ENCODE results near the gene SNCB. TPM values are rescaled to one million over a fixed set of nuclear protein-coding genes. Genes with fewer than 3 reads are reported as not detected.

Gene SNCB
- total and polyA plus RNA-seq, 4 donors: 0.02 TPM; not detected in 3

GRCh38 chr5:176588297-176588696, 42.0 kb downstream of the SNCB start:
- Histone ChIP-seq H3K4me3 (no peak overlapping the region), H3K36me3 (ENCODE audit: control insufficient read depth in 4 of 4, insufficient read depth in 4 of 4, low read length in 4 of 4) (no peaks in the 10 kb centered on the region), H3K9ac (ENCODE audit: insufficient read depth in 1 of 2, low read length in 2 of 2) (no peak overlapping the region), H3K27ac (ENCODE audit: low read depth in 1 of 2, low read length in 1 of 2) (no peak overlapping the region), H3K4me1 (ENCODE audit: control insufficient read depth in 5 of 5, insufficient read depth in 5 of 5, low read length in 5 of 5) (no peaks in the 10 kb centered on the region), H3K9me3 (ENCODE audit: control insufficient read depth in 4 of 4, insufficient read depth in 3 of 4, low read length in 3 of 4) (peaks cover 0 to 25% (median 7%) of the 10 kb centered on the region in 4 donors), H3K27me3 (ENCODE audit: control insufficient read depth in 3 of 3, insufficient read depth in 3 of 3, low read length in 2 of 3) (no peaks in the 10 kb centered on the region)
- no peak for ATAC-seq (ENCODE audit: insufficient read depth, low FRiP score)
- no peak for TF ChIP-seq CTCF (IDR thresholded peaks at IDR 0.05; ENCODE audit: control extremely low read depth, extremely low read depth)
- no peak for DNase-seq

- WGBS, 2 donors: 90 to 95% methylated on average over 7 of the region's 7 CpGs
- ATAC-seq (ENCODE audit: insufficient read depth, low FRiP score): no peak
Measured at GRCh38 chr5:176587398-176587797, 42.9 kb downstream of the SNCB start.

GRCh38 chr5:176583076-176583475, 47.3 kb downstream of the SNCB start:
- H3K9me3 ChIP-seq (ENCODE audit: control insufficient read depth in 4 of 4, insufficient read depth in 3 of 4, low read length in 3 of 4): peaks cover 0 to 21% (median 7%) of the 10 kb centered on the region in 4 donors
- DNase-seq (no peak), ATAC-seq (ENCODE audit: insufficient read depth, low FRiP score) (no peak)
- no peaks in the 10 kb centered on the region for H3K27me3 ChIP-seq (ENCODE audit: control insufficient read depth in 3 of 3, insufficient read depth in 3 of 3, low read length in 2 of 3)
- H3K4me1 ChIP-seq (ENCODE audit: control insufficient read depth in 5 of 5, insufficient read depth in 5 of 5, low read length in 5 of 5): no peaks in the 10 kb centered on the region
- no peak for TF ChIP-seq CTCF (IDR thresholded peaks at IDR 0.05; ENCODE audit: control extremely low read depth, extremely low read depth)
- no peak overlapping the region for H3K27ac ChIP-seq (ENCODE audit: low read depth in 1 of 2, low read length in 1 of 2)
- no peaks in the 10 kb centered on the region for H3K36me3 ChIP-seq (ENCODE audit: control insufficient read depth in 4 of 4, insufficient read depth in 4 of 4, low read length in 4 of 4)
- H3K9ac ChIP-seq (ENCODE audit: insufficient read depth in 1 of 2, low read length in 2 of 2): no peak overlapping the region
- no peak overlapping the region for H3K4me3 ChIP-seq
- WGBS, 2 donors: 80 to 84% methylated on average over 4 of the region's 4 CpGs

More at GRCh38 chr5:176587398-176587797, 42.9 kb downstream of the SNCB start:
- Histone ChIP-seq H3K9me3 (ENCODE audit: control insufficient read depth in 4 of 4, insufficient read depth in 3 of 4, low read length in 3 of 4) (peaks cover 0 to 23% (median 7%) of the 10 kb centered on the region in 4 donors), H3K4me1 (ENCODE audit: control insufficient read depth in 5 of 5, insufficient read depth in 5 of 5, low read length in 5 of 5) (no peaks in the 10 kb centered on the region), H3K9ac (ENCODE audit: insufficient read depth in 1 of 2, low read length in 2 of 2) (no peak overlapping the region), H3K36me3 (ENCODE audit: control insufficient read depth in 4 of 4, insufficient read depth in 4 of 4, low read length in 4 of 4) (no peaks in the 10 kb centered on the region), H3K4me3 (no peak overlapping the region), H3K27ac (ENCODE audit: low read depth in 1 of 2, low read length in 1 of 2) (no peak overlapping the region), H3K27me3 (ENCODE audit: control insufficient read depth in 3 of 3, insufficient read depth in 3 of 3, low read length in 2 of 3) (no peaks in the 10 kb centered on the region)
- no peak for TF ChIP-seq CTCF (IDR thresholded peaks at IDR 0.05; ENCODE audit: control extremely low read depth, extremely low read depth)
- DNase-seq: no peak

- no peaks in the 10 kb centered on the region for H3K27me3 ChIP-seq (ENCODE audit: control insufficient read depth in 3 of 3, insufficient read depth in 3 of 3, low read length in 2 of 3)
- peaks cover 0 to 17% (median 7%) of the 10 kb centered on the region in 4 donors for H3K9me3 ChIP-seq (ENCODE audit: control insufficient read depth in 4 of 4, insufficient read depth in 3 of 4, low read length in 3 of 4)
- H3K4me1 ChIP-seq (ENCODE audit: control insufficient read depth in 5 of 5, insufficient read depth in 5 of 5, low read length in 5 of 5): no peaks in the 10 kb centered on the region
- H3K9ac ChIP-seq (ENCODE audit: insufficient read depth in 1 of 2, low read length in 2 of 2): no peak overlapping the region
- no peak for ATAC-seq (ENCODE audit: insufficient read depth, low FRiP score)
- DNase-seq: no peak
- no peak overlapping the region for H3K27ac ChIP-seq (ENCODE audit: low read depth in 1 of 2, low read length in 1 of 2)
- no peaks in the 10 kb centered on the region for H3K36me3 ChIP-seq (ENCODE audit: control insufficient read depth in 4 of 4, insufficient read depth in 4 of 4, low read length in 4 of 4)
- H3K4me3 ChIP-seq: no peak overlapping the region
- no peak for TF ChIP-seq CTCF (IDR thresholded peaks at IDR 0.05; ENCODE audit: control extremely low read depth, extremely low read depth)
- WGBS, 2 donors: 92 to 93% methylated on average over 12 of the region's 12 CpGs
Measured at GRCh38 chr5:176581361-176581760, 49.0 kb downstream of the SNCB start.
